CD4-positive, alpha-beta T cell (primary cell): ENCODE results near the gene GFER. TPM values are rescaled to one million over a fixed set of nuclear protein-coding genes. Genes with fewer than 3 reads are reported as not detected.

Source experiments
- ATAC-seq: fragments of 200-7000 bp; cut with Tn5 transposase; one replicate; pipeline ENCODE4 v1.10.0; 2022; ENCODE audit warnings: mild to moderate bottlenecking; ENCODE audit not compliant: poor library complexity
- CTCF ChIA-PET: fragments of 350-600 bp; sonication (Branson Sonifier 250); formaldehyde crosslinking; loops from one replicate; lab custom pipeline; 2021; ENCODE audit warnings: antibody characterized with exemption, inconsistent platforms; lab: Charles Lee
- POLR2A ChIA-PET: fragments of 350-600 bp; sonication (Branson Sonifier 250); formaldehyde crosslinking; loops from one replicate; lab custom pipeline; 2021; ENCODE audit warnings: antibody characterized with exemption, inconsistent platforms; lab: Charles Lee
- DNase-seq, 14 experiments: peaks; one replicate each; pipeline ENCODE4 v3.0.0-alpha.2; 2013 to 2020; ENCODE audit warnings: mixed read lengths in 2 of 14
- H3K27ac ChIP-seq, 2 donors: one replicate each; pipeline versions ENCODE4 v1.5.1 to v1.7.0; 2013; ENCODE audit warnings: low read length in 2 of 2, low read depth in 1 of 2, mild to moderate bottlenecking in 1 of 2
- H3K27me3 ChIP-seq, 2 experiments: 1 replicate in 1 of 2; 2 replicates in 1 of 2; pipeline versions ENCODE4 v1.6.1 to v1.7.0; 2013; ENCODE audit warnings: low read length in 2 of 2, control low read depth in 1 of 2, mild to moderate bottlenecking in 1 of 2, moderate library complexity in 1 of 2; ENCODE audit not compliant: insufficient read depth in 2 of 2, control insufficient read depth in 1 of 2
- H3K36me3 ChIP-seq: one replicate; pipeline ENCODE4 v1.6.1; 2013; ENCODE audit warnings: low read length, control low read depth; ENCODE audit not compliant: insufficient read depth
- H3K4me1 ChIP-seq: one replicate; pipeline ENCODE4 v1.6.1; 2013; ENCODE audit warnings: low read length, control low read depth; ENCODE audit not compliant: insufficient read depth
- H3K4me3 ChIP-seq: one replicate; pipeline ENCODE4 v1.5.1; 2013; ENCODE audit warnings: mild to moderate bottlenecking, low read length, moderate library complexity
- H3K9me3 ChIP-seq, 2 experiments: 1 replicate in 1 of 2; 2 replicates in 1 of 2; pipeline versions ENCODE4 v1.6.1 to v1.7.0; 2013; ENCODE audit warnings: low read length in 2 of 2, mild to moderate bottlenecking in 2 of 2, control low read depth in 1 of 2, moderate library complexity in 1 of 2; ENCODE audit not compliant: control insufficient read depth in 1 of 2, insufficient read depth in 1 of 2
- H3K27ac Mint-ChIP-seq: one replicate; pipeline ENCODE4 v1.8.0; 2020; ENCODE audit warnings: mixed read lengths
- H3K27me3 Mint-ChIP-seq: one replicate; pipeline ENCODE4 v1.8.0; 2021; ENCODE audit warnings: mixed read lengths
- H3K36me3 Mint-ChIP-seq: one replicate; pipeline ENCODE4 v1.8.0; 2021; ENCODE audit warnings: low read depth, mixed read lengths
- H3K4me1 Mint-ChIP-seq: one replicate; pipeline ENCODE4 v1.8.0; 2021; ENCODE audit warnings: low read depth, mixed read lengths
- H3K4me3 Mint-ChIP-seq: one replicate; pipeline ENCODE4 v1.8.0; 2020; ENCODE audit warnings: mild to moderate bottlenecking, mixed read lengths
- H3K9me3 Mint-ChIP-seq: one replicate; pipeline ENCODE4 v1.8.0; 2020; ENCODE audit warnings: mixed read lengths
- CTCF ChIP-seq: fragments of 200-600 bp; IDR thresholded peaks from one replicate; pipeline ENCODE4 v1.8.0; 2022; ENCODE audit warnings: antibody characterized with exemption, mild to moderate bottlenecking
- intact Hi-C, 2 experiments: fragments of 100-400 bp; cut with DNase I in 1 of 2; cut with micrococcal nuclease in 1 of 2; formaldehyde crosslinking; loops; one replicate each; pipeline versions ENCODE4 v1.15.1 to v1.9.0; 2023 to 2025; cut with DNase I, micrococcal nuclease
- total RNA-seq, 174 experiments: library from RNA in 2 of 174; stranded (reverse) in 2 of 174; gene quantifications; one replicate each; pipeline ENCODE4 v1.2.3 and lab custom pipeline; 2021 to 2026

GFER gene
- total RNA-seq, 2 experiments from 2014 or later, result 14.5 TPM

- Histone ChIP-seq H3K27me3 (peaks cover 0 to 2% of the 10 kb centered on the region in 2 experiments), H3K27ac (no peak overlapping the region), H3K36me3 (no peaks in the 10 kb centered on the region), H3K4me1 (peaks cover 23% of the 10 kb centered on the region), H3K9me3 (no peaks in the 10 kb centered on the region), H3K4me3 (no peak overlapping the region)
- DNase-seq (no peak), ATAC-seq (no peak)
- peaks cover 7% of the 10 kb centered on the region for H3K4me1 Mint-ChIP-seq
- no peaks in the 10 kb centered on the region for H3K36me3 Mint-ChIP-seq
- ChIA-PET CTCF (no interaction called here), POLR2A (no interaction called here)
- intact Hi-C loops, result loop anchor here in 1 of 2 experiments (5.0 to 10.0 kb wide), 2 partner anchors 225 to 458 kb away; partner anchors contain the start of gene ECI1
- H3K4me3 Mint-ChIP-seq, result no peak overlapping the region
- H3K27me3 Mint-ChIP-seq, result no peaks in the 10 kb centered on the region
- TF ChIP-seq CTCF, result no peak
- H3K27ac Mint-ChIP-seq, result no peak overlapping the region
- H3K9me3 Mint-ChIP-seq, result no peaks in the 10 kb centered on the region
These were observed 45.4 kb downstream of the GFER start for GRCh38 chr16:2029350-2029749.

GRCh38 chr16:2030036-2030435, 46.0 kb downstream of the GFER start:
- H3K27ac ChIP-seq, result no peak overlapping the region
- ChIA-PET POLR2A (no interaction called here), CTCF (no interaction called here)
- ATAC-seq (no peak), DNase-seq (no peak)
- Mint-ChIP-seq H3K9me3 (no peaks in the 10 kb centered on the region), H3K4me1 (peaks cover 6% of the 10 kb centered on the region), H3K27me3 (no peaks in the 10 kb centered on the region), H3K36me3 (no peaks in the 10 kb centered on the region), H3K4me3 (no peak overlapping the region), H3K27ac (no peak overlapping the region)
- H3K9me3 ChIP-seq, result no peaks in the 10 kb centered on the region
- no peak overlapping the region for H3K4me3 ChIP-seq
- H3K36me3 ChIP-seq, result no peaks in the 10 kb centered on the region
- H3K4me1 ChIP-seq, result peaks cover 22% of the 10 kb centered on the region
- H3K27me3 ChIP-seq, result peaks cover 0 to 2% of the 10 kb centered on the region in 2 experiments
- intact Hi-C loops, result no loop called here
- TF ChIP-seq CTCF, result no peak

- Mint-ChIP-seq H3K36me3 (no peaks in the 10 kb centered on the region), H3K9me3 (no peaks in the 10 kb centered on the region), H3K4me3 (no peak overlapping the region), H3K4me1 (peaks cover 6% of the 10 kb centered on the region), H3K27me3 (no peaks in the 10 kb centered on the region), H3K27ac (no peak overlapping the region)
- Histone ChIP-seq H3K27ac (no peak overlapping the region), H3K36me3 (no peaks in the 10 kb centered on the region), H3K9me3 (no peaks in the 10 kb centered on the region), H3K4me3 (no peak overlapping the region), H3K27me3 (no peaks in the 10 kb centered on the region), H3K4me1 (peaks cover 18% of the 10 kb centered on the region)
- POLR2A ChIA-PET, result no interaction called here
- no peak for DNase-seq
- intact Hi-C loops, result no loop called here
- TF ChIP-seq CTCF, result no peak
- CTCF ChIA-PET, result no interaction called here
- no peak for ATAC-seq
These were observed 47.1 kb downstream of the GFER start for GRCh38 chr16:2031081-2031577.
